OCI-LY7 (cell line): ENCODE data around the gene TECPR2. TPM values are rescaled to one million over a fixed set of nuclear protein-coding genes. Genes with fewer than 3 reads are reported as not detected.

Experiments used
- BruUV-seq: library from RNA; stranded (reverse); fragments of 400-500 nt; replicated peaks from 2 replicates; lab custom pipeline; 2021; lab: Mats Ljungman, UMichigan
- CTCF ChIA-PET: fragments of 300-600 bp; sonication (Branson Sonifier 250); formaldehyde crosslinking; loops from one replicate; lab custom pipeline; 2022; ENCODE audit warnings: antibody characterized with exemption; ENCODE audit not compliant: unreplicated experiment; lab: Charles Lee
- POLR2A ChIA-PET: fragments of 300-600 bp; sonication (Branson Sonifier 250); formaldehyde crosslinking; loops from one replicate; lab custom pipeline; 2022; ENCODE audit warnings: antibody characterized with exemption; lab: Charles Lee
- DNase-seq: peaks from one replicate; pipeline ENCODE4 v3.0.0-alpha.2; 2015; ENCODE audit warnings: low spot score
- H2AFZ ChIP-seq: fragments of 200-600 bp; sonication (generic), shearing (Covaris generic); 2 replicates; pipeline ENCODE4 v1.6.1; 2014; ENCODE audit warnings: mild to moderate bottlenecking, antibody characterized with exemption, low read length, moderate library complexity
- H3K27ac ChIP-seq: fragments of 200-600 bp; sonication (generic); 2 replicates; pipeline ENCODE4 v1.5.1; 2014; ENCODE audit warnings: mixed run types, low read depth, mild to moderate bottlenecking, moderate library complexity, low read length, inconsistent platforms; ENCODE audit not compliant: poor library complexity, severe bottlenecking
- H3K36me3 ChIP-seq: fragments of 200-600 bp; sonication (generic); 2 replicates; pipeline ENCODE4 v1.6.1; 2014; ENCODE audit warnings: mild to moderate bottlenecking, antibody characterized with exemption, low read length, moderate library complexity, mixed read lengths; ENCODE audit not compliant: insufficient read depth
- H3K4me1 ChIP-seq: fragments of 200-600 bp; sonication (generic); 2 replicates; pipeline ENCODE4 v1.5.1; 2014; ENCODE audit warnings: mild to moderate bottlenecking, low read length; ENCODE audit not compliant: insufficient read depth, poor library complexity, severe bottlenecking
- H3K4me2 ChIP-seq: fragments of 200-600 bp; sonication (generic); 2 replicates; pipeline ENCODE4 v1.6.1; 2014; ENCODE audit warnings: mild to moderate bottlenecking, low read length
- H3K4me3 ChIP-seq: fragments of 200-600 bp; sonication (generic); 2 replicates; pipeline ENCODE4 v1.5.1; 2014; ENCODE audit warnings: mild to moderate bottlenecking, low read depth, low read length; ENCODE audit not compliant: poor library complexity, severe bottlenecking
- H3K79me2 ChIP-seq: fragments of 200-600 bp; sonication (generic); 2 replicates; pipeline ENCODE4 v1.6.1; 2016; ENCODE audit warnings: low read depth, mild to moderate bottlenecking, low read length, moderate library complexity, mixed read lengths; ENCODE audit not compliant: insufficient read depth
- H3K9me2 ChIP-seq: fragments of 200-600 bp; sonication (generic); 2 replicates; pipeline ENCODE4 v1.6.1; 2016; ENCODE audit warnings: mild to moderate bottlenecking, low read length, mixed read lengths; ENCODE audit not compliant: insufficient read depth
- H3K9me3 ChIP-seq: fragments of 200-600 bp; sonication (generic); 2 replicates; pipeline ENCODE4 v1.6.1; 2014; ENCODE audit warnings: mild to moderate bottlenecking, mixed run types, low read length, mixed read lengths
- H4K20me1 ChIP-seq: fragments of 200-600 bp; sonication (generic); 2 replicates; pipeline ENCODE4 v1.6.1; 2014; ENCODE audit warnings: mild to moderate bottlenecking, antibody characterized with exemption, low read length, moderate library complexity, mixed read lengths; ENCODE audit not compliant: insufficient read depth
- CTCF ChIP-seq: fragments of 200-600 bp; sonication (generic); conservative IDR thresholded peaks from 2 replicates; pipeline ENCODE4 v1.5.1; 2014; ENCODE audit warnings: mild to moderate bottlenecking, antibody characterized with exemption, low read length, moderate library complexity, mixed read lengths
- EZH2phosphoT487 ChIP-seq: fragments of 200-600 bp; sonication (generic); IDR thresholded peaks from 2 replicates; pipeline ENCODE4 v1.6.1; 2018; ENCODE audit warnings: low read depth, borderline replicate concordance, mild to moderate bottlenecking, mixed run types, antibody characterized with exemption, low read length, moderate library complexity, mixed read lengths
- intact Hi-C: fragments of 100-400 bp; cut with micrococcal nuclease; formaldehyde crosslinking; loops from one replicate; pipeline ENCODE4 v1.10.0; 2022; ENCODE audit not compliant: unreplicated experiment
- total RNA-seq, 2 experiments: library from RNA; depleted of rRNA in 1 of 2; stranded (reverse); fragments of >200 nt in 1 of 2; shearing (Covaris generic) in 1 of 2; gene quantifications; 2 replicates each; pipeline ENCODE4 v1.2.3, GENCODE V29; 2014 to 2022

The TECPR2 gene
- total RNA-seq, 2 experiments from 2014 or later, result 5.3 to 12.7 TPM

DNA sequence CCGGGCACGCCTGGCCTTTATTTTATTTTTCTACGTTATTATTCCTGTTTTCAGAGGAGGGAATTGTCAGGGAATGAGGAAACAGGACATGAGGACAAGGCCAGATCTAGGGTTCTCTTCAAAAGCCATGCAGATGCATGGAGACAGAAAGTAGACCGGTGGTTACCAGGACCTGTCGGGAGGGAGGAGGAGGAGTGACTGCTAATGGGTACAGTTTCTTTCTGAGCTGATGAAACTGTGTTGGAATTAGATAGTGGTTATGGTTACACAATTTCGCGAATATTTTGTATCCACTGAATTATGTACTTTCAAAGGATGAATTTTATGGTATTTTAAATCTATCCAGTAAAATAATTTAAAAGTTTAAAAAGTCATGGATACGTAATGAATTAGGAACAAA lies 31.9 kb upstream of the TECPR2 start:
- Histone ChIP-seq H3K9me2 (no peaks in the 10 kb centered on the region), H3K4me3 (no peak overlapping the region), H3K4me2 (no peak overlapping the region), H3K4me1 (peaks cover 8% of the 10 kb centered on the region), H3K79me2 (no peaks in the 10 kb centered on the region), H3K27ac (no peak overlapping the region), H3K36me3 (peaks cover 30% of the 10 kb centered on the region), H4K20me1 (no peaks in the 10 kb centered on the region), H3K9me3 (no peaks in the 10 kb centered on the region), H2AFZ (no peak overlapping the region)
- ChIA-PET POLR2A (no interaction called here), CTCF (no interaction called here)
- intact Hi-C loops, result no loop called here
- DNase-seq, result no peak
- TF ChIP-seq EZH2phosphoT487, result no peak
- BruUV-seq, result no TSS peak

DNA sequence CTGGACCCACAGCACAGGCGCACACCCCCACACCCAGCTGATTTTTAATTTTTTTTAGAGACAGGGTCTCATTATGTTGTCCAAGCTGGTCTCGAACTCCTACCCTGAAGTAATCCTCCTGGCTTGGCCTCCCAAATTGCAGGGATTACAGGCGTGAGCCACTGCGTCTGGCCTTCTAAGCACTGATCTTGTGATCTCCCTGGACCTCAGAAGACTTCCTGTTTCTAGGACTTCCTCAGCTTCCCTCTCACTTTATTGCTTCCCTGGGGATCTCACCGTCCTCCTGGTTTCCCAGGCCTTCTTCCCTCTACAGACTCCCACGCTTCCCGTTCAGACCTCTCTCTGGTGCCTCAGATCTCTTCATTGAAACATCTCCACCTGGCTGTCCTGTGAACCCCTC lies 29.4 kb upstream of the TECPR2 start:
- POLR2A ChIA-PET, result no interaction called here
- CTCF ChIA-PET, result no interaction called here
- no peaks in the 10 kb centered on the region for H4K20me1 ChIP-seq

DNA sequence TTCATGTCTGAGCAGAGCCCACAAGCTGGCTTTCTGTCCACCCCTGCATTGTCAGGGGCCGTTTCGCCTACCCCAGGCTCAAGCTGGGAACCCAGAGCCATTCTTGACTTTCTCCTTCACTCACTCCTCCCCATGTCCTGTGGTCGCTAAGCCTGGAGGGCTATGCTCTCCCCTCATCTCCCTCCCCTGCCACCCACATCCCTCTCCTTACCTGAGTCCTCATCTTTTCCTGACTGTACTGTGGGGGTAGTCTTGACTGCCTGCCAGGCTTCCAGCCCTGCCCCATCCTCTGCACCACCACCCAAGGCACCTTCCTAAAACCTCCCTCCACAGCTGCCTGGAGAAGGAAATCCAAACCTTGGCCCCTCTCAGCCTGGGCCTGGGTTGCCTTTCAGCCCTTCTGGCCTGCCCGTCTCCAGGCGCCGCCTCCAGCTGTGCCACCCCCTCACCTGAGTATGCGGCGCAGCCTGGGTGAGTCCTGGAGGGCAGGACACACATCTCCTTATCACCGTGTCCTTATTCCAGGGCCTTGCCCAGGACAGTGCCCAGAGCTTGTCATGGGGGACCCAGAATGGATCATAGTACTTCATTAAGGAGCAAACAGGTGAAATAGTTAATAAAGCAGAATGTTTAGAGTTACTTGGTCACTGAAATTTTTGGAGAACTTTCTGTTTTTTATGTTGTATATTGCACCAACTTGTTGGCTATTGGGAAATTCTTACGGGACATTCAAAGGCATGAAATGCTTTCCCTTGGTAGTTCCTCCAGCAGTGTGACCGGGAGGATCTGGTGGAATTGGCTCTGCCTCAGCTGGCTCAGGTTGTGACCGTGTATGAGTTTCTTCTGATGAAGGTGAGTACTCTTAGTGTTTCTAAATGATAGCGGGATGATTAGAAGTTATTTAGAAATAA lies 28.7 kb upstream of the TECPR2 start:
- Histone ChIP-seq H3K9me3 (no peaks in the 10 kb centered on the region), H3K79me2 (no peaks in the 10 kb centered on the region), H3K9me2 (no peaks in the 10 kb centered on the region), H4K20me1 (no peaks in the 10 kb centered on the region), H3K4me1 (peaks cover 8% of the 10 kb centered on the region), H3K4me3 (no peak overlapping the region), H3K36me3 (peaks cover 49% of the 10 kb centered on the region), H3K27ac (no peak overlapping the region), H2AFZ (no peak overlapping the region), H3K4me2 (no peak overlapping the region)
- DNase-seq, result no peak
- no peak for TF ChIP-seq CTCF
- TF ChIP-seq EZH2phosphoT487, result no peak
- BruUV-seq, result no TSS peak
- CTCF ChIA-PET, result no interaction called here
- intact Hi-C loops, result no loop called here
- POLR2A ChIA-PET, result interaction anchor here (0.6 kb wide), 1 partner anchor 716 kb away, joined by 3 read pairs; no protein-coding TSS in a partner anchor

More for the DNA sequence above, 29.4 kb upstream of the TECPR2 start:
- H2AFZ ChIP-seq, result no peak overlapping the region
- DNase-seq, result no peak
- TF ChIP-seq CTCF (no peak), EZH2phosphoT487 (no peak)
- H3K27ac ChIP-seq, result no peak overlapping the region
- H3K9me3 ChIP-seq, result no peaks in the 10 kb centered on the region
- H3K9me2 ChIP-seq, result no peaks in the 10 kb centered on the region
- peaks cover 42% of the 10 kb centered on the region for H3K36me3 ChIP-seq
- peaks cover 8% of the 10 kb centered on the region for H3K4me1 ChIP-seq
- no peaks in the 10 kb centered on the region for H3K79me2 ChIP-seq
- no peak overlapping the region for H3K4me2 ChIP-seq
- BruUV-seq, result no TSS peak
- intact Hi-C loops, result no loop called here
- no peak overlapping the region for H3K4me3 ChIP-seq
